H9 (cell line): ENCODE measurements around the gene LIPC. TPM values are rescaled to one million over a fixed set of nuclear protein-coding genes. Genes with fewer than 3 reads are reported as not detected.

Experiments used
- DNase-seq: peaks from one replicate; pipeline ENCODE4 v3.0.0-alpha.2; 2017
- H2AFZ ChIP-seq: one replicate; pipeline ENCODE4 v1.6.1; 2013; ENCODE audit warnings: mild to moderate bottlenecking, low read length, control low read depth, moderate library complexity
- H2AK5ac ChIP-seq: 2 replicates; pipeline ENCODE4 v1.6.1; 2013; ENCODE audit warnings: low read length, control low read depth, mixed read lengths; ENCODE audit not compliant: insufficient read length
- H2BK120ac ChIP-seq: one replicate; pipeline ENCODE4 v1.6.1; 2013; ENCODE audit warnings: low read depth, mild to moderate bottlenecking, low read length, control low read depth, inconsistent platforms; ENCODE audit not compliant: poor library complexity, severe bottlenecking
- H2BK12ac ChIP-seq: 2 replicates; pipeline ENCODE4 v1.6.1; 2013; ENCODE audit warnings: low read length, control low read depth, mixed read lengths, low read depth; ENCODE audit not compliant: insufficient read length
- H2BK15ac ChIP-seq: 2 replicates; pipeline ENCODE4 v1.6.1; 2013; ENCODE audit warnings: low read depth, low read length, control low read depth
- H2BK20ac ChIP-seq: one replicate; pipeline ENCODE4 v1.6.1; 2013; ENCODE audit warnings: low read depth, mild to moderate bottlenecking, low read length, control low read depth, inconsistent platforms; ENCODE audit not compliant: poor library complexity, severe bottlenecking
- H2BK5ac ChIP-seq: 2 replicates; pipeline ENCODE4 v1.6.1; 2013; ENCODE audit warnings: low read length, control low read depth, mixed read lengths; ENCODE audit not compliant: insufficient read length
- H3K14ac ChIP-seq: 2 replicates; pipeline ENCODE4 v1.6.1; 2013; ENCODE audit warnings: low read length, control low read depth; ENCODE audit not compliant: insufficient read depth
- H3K18ac ChIP-seq: 2 replicates; pipeline ENCODE4 v1.6.1; 2013; ENCODE audit warnings: low read depth, mild to moderate bottlenecking, mixed read lengths, low read length, control low read depth; ENCODE audit not compliant: insufficient read length
- H3K23ac ChIP-seq: 2 replicates; pipeline ENCODE4 v1.6.1; 2013; ENCODE audit warnings: low read length, control low read depth, mixed read lengths, low read depth; ENCODE audit not compliant: insufficient read length
- H3K23me2 ChIP-seq: 2 replicates; pipeline ENCODE4 v1.6.1; 2013; ENCODE audit warnings: low read depth, mild to moderate bottlenecking, mixed read lengths, low read length, control low read depth; ENCODE audit not compliant: insufficient read length, poor library complexity, severe bottlenecking
- H3K27ac ChIP-seq: 2 replicates; pipeline ENCODE4 v1.5.1; 2013; ENCODE audit warnings: low read length, control low read depth, mixed read lengths, low read depth; ENCODE audit not compliant: insufficient read length
- H3K27me3 ChIP-seq: 2 replicates; pipeline ENCODE4 v1.6.1; 2013; ENCODE audit warnings: low read length, control low read depth, inconsistent platforms; ENCODE audit not compliant: insufficient read depth
- H3K4ac ChIP-seq: 2 replicates; pipeline ENCODE4 v1.6.1; 2013; ENCODE audit warnings: low read depth, mild to moderate bottlenecking, control low read depth, inconsistent platforms, low read length, moderate library complexity
- H3K4me1 ChIP-seq: 2 replicates; pipeline ENCODE4 v1.6.1; 2013; ENCODE audit warnings: low read length, control low read depth, inconsistent platforms; ENCODE audit not compliant: insufficient read depth
- H3K4me2 ChIP-seq: 2 replicates; pipeline ENCODE4 v1.6.1; 2013; ENCODE audit warnings: low read length, control low read depth, mixed read lengths; ENCODE audit not compliant: insufficient read length, insufficient read depth
- H3K56ac ChIP-seq: 2 replicates; pipeline ENCODE4 v1.6.1; 2013; ENCODE audit warnings: low read depth, mild to moderate bottlenecking, mixed read lengths, low read length, control low read depth; ENCODE audit not compliant: insufficient read length
- H3K79me1 ChIP-seq: 2 replicates; pipeline ENCODE4 v1.6.1; 2013; ENCODE audit warnings: low read depth, mild to moderate bottlenecking, moderate library complexity, low read length, control low read depth, inconsistent platforms; ENCODE audit not compliant: insufficient read depth, poor library complexity, severe bottlenecking
- H3K79me2 ChIP-seq: 2 replicates; pipeline ENCODE4 v1.6.1; 2013; ENCODE audit warnings: low read length, control low read depth, inconsistent platforms; ENCODE audit not compliant: insufficient read depth
- H3K9ac ChIP-seq: 2 replicates; pipeline ENCODE4 v1.6.1; 2013; ENCODE audit warnings: low read length, control low read depth, mixed read lengths; ENCODE audit not compliant: insufficient read length; ENCODE audit errors: extremely low read depth
- H3K9me3 ChIP-seq: one replicate; pipeline ENCODE4 v1.6.1; 2013; ENCODE audit warnings: low read depth, low read length, inconsistent platforms; ENCODE audit not compliant: control insufficient read depth
- H3T11ph ChIP-seq: one replicate; pipeline ENCODE4 v1.6.1; 2013; ENCODE audit warnings: mild to moderate bottlenecking, low read length, control low read depth, inconsistent platforms
- H4K20me1 ChIP-seq: one replicate; pipeline ENCODE4 v1.6.1; 2013; ENCODE audit not compliant: control insufficient read depth, insufficient read length, insufficient read depth
- H4K5ac ChIP-seq: 2 replicates; pipeline ENCODE4 v1.6.1; 2013; ENCODE audit warnings: low read depth, mild to moderate bottlenecking, mixed read lengths, low read length, control low read depth; ENCODE audit not compliant: insufficient read length
- H4K8ac ChIP-seq: replicated peaks from 2 replicates; pipeline ENCODE4 v1.6.1; 2013; ENCODE audit warnings: low read length, control low read depth, mixed read lengths, low read depth; ENCODE audit not compliant: insufficient read length
- H4K91ac ChIP-seq: 2 replicates; pipeline ENCODE4 v1.6.1; 2013; ENCODE audit warnings: low read depth, mild to moderate bottlenecking, moderate library complexity, mixed read lengths, low read length, control low read depth; ENCODE audit not compliant: insufficient read length
- H3K27ac Mint-ChIP-seq, 3 experiments: 2 replicates in 2 of 3; 3 replicates in 1 of 3; pipeline ENCODE4 v1.8.0; 2020 to 2021; ENCODE audit warnings: mixed read lengths in 3 of 3, mild to moderate bottlenecking in 1 of 3, moderate library complexity in 1 of 3
- H3K27me3 Mint-ChIP-seq: 2 replicates; pipeline ENCODE4 v1.8.0; 2021; ENCODE audit warnings: low read depth, mild to moderate bottlenecking, moderate library complexity, mixed read lengths
- H3K36me3 Mint-ChIP-seq, 3 experiments: 2 replicates in 2 of 3; 3 replicates in 1 of 3; pipeline ENCODE4 v1.8.0; 2020 to 2021; ENCODE audit warnings: low read depth in 3 of 3, mixed read lengths in 3 of 3; ENCODE audit not compliant: insufficient read depth in 1 of 3
- H3K4me1 Mint-ChIP-seq, 2 experiments: 2 replicates each; pipeline ENCODE4 v1.8.0; 2020; ENCODE audit warnings: mixed read lengths in 2 of 2
- H3K4me3 Mint-ChIP-seq, 2 experiments: 2 replicates in 1 of 2; 3 replicates in 1 of 2; pipeline ENCODE4 v1.8.0; 2020 to 2021; ENCODE audit warnings: mild to moderate bottlenecking in 2 of 2, mixed read lengths in 2 of 2, moderate library complexity in 1 of 2
- H3K9me3 Mint-ChIP-seq, 2 experiments: 2 replicates in 1 of 2; 3 replicates in 1 of 2; pipeline ENCODE4 v1.8.0; 2020; ENCODE audit warnings: mild to moderate bottlenecking in 2 of 2, mixed read lengths in 2 of 2, moderate library complexity in 1 of 2
- WGBS: extraction: QIAGEN DNeasy Blood & Tissue Kit; methylation state at CpG from one replicate; pipeline ENCODE4 v1.1.7; 2013; ENCODE audit warnings: missing lambda C conversion rate, low lambda C conversion rate, mixed read lengths; ENCODE audit not compliant: insufficient read length; ENCODE audit errors: extremely low coverage; 5-methylcytosine and 5-hydroxymethylcytosine counted together
- total RNA-seq: library from RNA; stranded (reverse); gene quantifications from 2 replicates; pipeline ENCODE4 v1.2.1, GENCODE V29; 2021
- TF ChIP-seq, protein P1 (sequence below): fragments of 200-600 bp; sonication (generic); conservative IDR thresholded peaks from 3 replicates; pipeline ENCODE4 v1.8.0; 2021; ENCODE audit warnings: antibody characterized with exemption, mild to moderate bottlenecking

Gene LIPC
- total RNA-seq, 1 experiment from 2014 or later, result not detected

DNA sequence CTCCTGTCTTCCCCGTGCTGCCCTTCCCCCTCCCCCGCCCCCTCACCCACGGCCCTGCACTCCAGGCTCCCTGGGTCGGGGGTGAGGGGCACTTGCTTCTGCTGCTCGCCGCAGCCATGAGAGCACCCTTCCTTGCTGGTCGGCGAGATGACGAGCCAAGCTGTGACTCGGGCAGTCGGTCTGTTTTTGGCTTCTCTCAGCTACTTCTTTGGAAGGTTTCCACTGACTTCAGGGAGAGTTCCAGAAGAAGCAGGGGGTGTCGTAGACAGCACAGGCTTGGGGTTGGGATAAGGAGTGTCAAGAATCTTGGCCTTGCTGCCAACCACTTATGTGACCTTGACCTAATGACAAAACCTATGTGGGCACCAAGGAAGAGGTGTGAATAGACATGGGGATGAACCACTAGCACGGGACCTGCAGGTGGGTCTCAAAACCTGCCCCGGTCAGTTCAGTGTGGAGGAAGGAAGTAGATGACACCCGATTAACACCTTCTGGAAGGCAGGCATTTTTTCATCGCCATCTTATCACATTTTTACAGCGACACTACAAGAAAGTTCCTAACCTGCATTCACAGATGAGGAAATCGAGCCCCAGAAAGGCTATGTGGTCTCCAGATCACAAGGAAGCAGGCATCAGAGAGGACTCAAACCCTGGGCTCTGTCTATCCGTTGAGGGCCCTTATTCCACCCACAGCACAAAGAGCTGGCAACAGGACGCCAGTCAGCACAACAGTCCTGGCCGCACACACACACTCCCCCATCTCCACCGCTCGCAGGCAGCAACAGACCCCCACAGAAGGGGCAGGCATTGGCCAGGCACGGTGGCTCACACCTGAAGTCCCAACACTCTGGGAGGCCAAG is 120.9 kb downstream of the LIPC start:
- no peak overlapping the region for H3K4ac ChIP-seq
- H4K20me1 ChIP-seq, result no peaks in the 10 kb centered on the region
- no CpG with 5 or more reads among the region's 24 CpGs for WGBS
- H3K9ac ChIP-seq, result no peak overlapping the region
- no peak overlapping the region for H2BK120ac ChIP-seq
- H2BK15ac ChIP-seq, result no peak overlapping the region
- no peak overlapping the region for H2AK5ac ChIP-seq
- Mint-ChIP-seq H3K4me1 (peaks cover 40 to 52% of the 10 kb centered on the region in 2 experiments), H3K27ac (no peak overlapping the region), H3K36me3 (no peaks in the 10 kb centered on the region), H3K27me3 (peaks cover 10% of the 10 kb centered on the region), H3K9me3 (no peaks in the 10 kb centered on the region), H3K4me3 (no peak overlapping the region; a peak in 1 of 5 replicates)
- no peak overlapping the region for H2BK5ac ChIP-seq
- no peak overlapping the region for H2AFZ ChIP-seq
- H2BK12ac ChIP-seq, result no peak overlapping the region
- TF ChIP-seq, protein P1, sequence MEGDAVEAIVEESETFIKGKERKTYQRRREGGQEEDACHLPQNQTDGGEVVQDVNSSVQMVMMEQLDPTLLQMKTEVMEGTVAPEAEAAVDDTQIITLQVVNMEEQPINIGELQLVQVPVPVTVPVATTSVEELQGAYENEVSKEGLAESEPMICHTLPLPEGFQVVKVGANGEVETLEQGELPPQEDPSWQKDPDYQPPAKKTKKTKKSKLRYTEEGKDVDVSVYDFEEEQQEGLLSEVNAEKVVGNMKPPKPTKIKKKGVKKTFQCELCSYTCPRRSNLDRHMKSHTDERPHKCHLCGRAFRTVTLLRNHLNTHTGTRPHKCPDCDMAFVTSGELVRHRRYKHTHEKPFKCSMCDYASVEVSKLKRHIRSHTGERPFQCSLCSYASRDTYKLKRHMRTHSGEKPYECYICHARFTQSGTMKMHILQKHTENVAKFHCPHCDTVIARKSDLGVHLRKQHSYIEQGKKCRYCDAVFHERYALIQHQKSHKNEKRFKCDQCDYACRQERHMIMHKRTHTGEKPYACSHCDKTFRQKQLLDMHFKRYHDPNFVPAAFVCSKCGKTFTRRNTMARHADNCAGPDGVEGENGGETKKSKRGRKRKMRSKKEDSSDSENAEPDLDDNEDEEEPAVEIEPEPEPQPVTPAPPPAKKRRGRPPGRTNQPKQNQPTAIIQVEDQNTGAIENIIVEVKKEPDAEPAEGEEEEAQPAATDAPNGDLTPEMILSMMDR, result no peak
- H3K23ac ChIP-seq, result no peak overlapping the region
- no peaks in the 10 kb centered on the region for H3K79me1 ChIP-seq
- H4K8ac ChIP-seq, result no peak overlapping the region
- DNase-seq, result no peak
- H3K4me1 ChIP-seq, result no peaks in the 10 kb centered on the region
- no peak overlapping the region for H3K14ac ChIP-seq
- H4K91ac ChIP-seq, result no peak overlapping the region
- H3K18ac ChIP-seq, result no peak overlapping the region
- H4K5ac ChIP-seq, result no peak overlapping the region
- H3K27me3 ChIP-seq, result no peaks in the 10 kb centered on the region
- no peaks in the 10 kb centered on the region for H3K9me3 ChIP-seq
- H3K79me2 ChIP-seq, result no peaks in the 10 kb centered on the region
- H3K56ac ChIP-seq, result no peak overlapping the region
- H3K4me2 ChIP-seq, result no peak overlapping the region
- no peak overlapping the region for H3T11ph ChIP-seq
- H3K27ac ChIP-seq, result no peak overlapping the region
- H2BK20ac ChIP-seq, result no peak overlapping the region
- H3K23me2 ChIP-seq, result no peaks in the 10 kb centered on the region
